GM23248 (cell line): ENCODE measurements around the gene ZBED5. TPM values are rescaled to one million over a fixed set of nuclear protein-coding genes. Genes with fewer than 3 reads are reported as not detected.

ENCODE experiments used
- DNase-seq: peaks from one replicate; pipeline ENCODE4 v3.0.0-alpha.2; 2015
- H2AFZ ChIP-seq: fragments of 200-600 bp; sonication (generic); 2 replicates; pipeline ENCODE4 v1.6.1; 2016; ENCODE audit warnings: antibody characterized with exemption
- H3F3A ChIP-seq: fragments of 200-600 bp; sonication (generic); 2 replicates; pipeline ENCODE4 v1.6.1; 2016; ENCODE audit warnings: mild to moderate bottlenecking, antibody characterized with exemption, mixed run types; ENCODE audit not compliant: insufficient read depth
- H3K27ac ChIP-seq: fragments of 200-600 bp; sonication (generic); 2 replicates; pipeline ENCODE4 v1.5.1; 2016; ENCODE audit warnings: mild to moderate bottlenecking
- H3K27me3 ChIP-seq: fragments of 200-600 bp; sonication (generic); replicated peaks from 2 replicates; pipeline ENCODE4 v1.6.1; 2016; ENCODE audit warnings: mild to moderate bottlenecking; ENCODE audit not compliant: insufficient read depth
- H3K36me3 ChIP-seq: fragments of 200-600 bp; sonication (generic); 2 replicates; pipeline ENCODE4 v1.6.1; 2016; ENCODE audit warnings: low read depth, mild to moderate bottlenecking
- H3K4me1 ChIP-seq: fragments of 200-600 bp; sonication (generic); 2 replicates; pipeline ENCODE4 v1.6.1; 2016; ENCODE audit warnings: mild to moderate bottlenecking; ENCODE audit not compliant: insufficient read depth
- H3K4me2 ChIP-seq: fragments of 200-600 bp; sonication (generic); one replicate; pipeline ENCODE4 v1.6.1; 2016; ENCODE audit warnings: mild to moderate bottlenecking; ENCODE audit not compliant: unreplicated experiment
- H3K4me3 ChIP-seq: fragments of 200-600 bp; sonication (generic); 2 replicates; pipeline ENCODE4 v1.5.1; 2016; ENCODE audit warnings: mild to moderate bottlenecking
- H3K79me2 ChIP-seq: fragments of 200-600 bp; sonication (generic); 2 replicates; pipeline ENCODE4 v1.6.1; 2016; ENCODE audit warnings: mild to moderate bottlenecking; ENCODE audit not compliant: insufficient read depth
- H3K9ac ChIP-seq: fragments of 200-600 bp; sonication (generic); 2 replicates; pipeline ENCODE4 v1.6.1; 2016; ENCODE audit warnings: mild to moderate bottlenecking
- H3K9me2 ChIP-seq: fragments of 200-600 bp; sonication (generic); 2 replicates; pipeline ENCODE4 v1.6.1; 2016; ENCODE audit warnings: mixed run types, mild to moderate bottlenecking, moderate library complexity; ENCODE audit not compliant: insufficient read depth
- H3K9me3 ChIP-seq: fragments of 200-600 bp; sonication (generic); one replicate; pipeline ENCODE4 v1.6.1; 2017; ENCODE audit warnings: low read depth
- H4K20me1 ChIP-seq: fragments of 200-600 bp; sonication (generic); 2 replicates; pipeline ENCODE4 v1.6.0; 2016; ENCODE audit not compliant: insufficient read depth
- EZH2 ChIP-seq: fragments of 200-600 bp; sonication (generic); IDR thresholded peaks from 2 replicates; pipeline ENCODE4 v1.6.1; 2018; ENCODE audit warnings: antibody characterized with exemption, mild to moderate bottlenecking; ENCODE audit not compliant: insufficient read depth, poor library complexity, severe bottlenecking
- EZH2phosphoT487 ChIP-seq: fragments of 200-600 bp; sonication (generic); IDR thresholded peaks from 2 replicates; pipeline ENCODE4 v1.6.1; 2018; ENCODE audit warnings: antibody characterized with exemption, moderate library complexity, mild to moderate bottlenecking, low read depth; ENCODE audit not compliant: insufficient read depth
- WGBS, 2 experiments: methylation state at CpG; one replicate each; pipeline ENCODE4 v1.1.6; 2015 to 2017; ENCODE audit warnings: low lambda C conversion rate in 2 of 2, low coverage in 1 of 2; ENCODE audit errors: missing lambda C conversion rate in 2 of 2; 5-methylcytosine and 5-hydroxymethylcytosine counted together
- in situ Hi-C: fragments of 300-500 bp; cut with MboI; formaldehyde crosslinking; loops from 2 replicates; pipeline ENCODE4 v1.15.0; 2020
- polyA plus RNA-seq: library from polyadenylated mRNA; unstranded; fragments of >200 nt; fragmentation: Nextera tagmentation; extraction: Ambion mirVana; gene quantifications from 2 replicates; pipeline ENCODE4 v1.2.1, GENCODE V29; 2016
- total RNA-seq: library from RNA; depleted of rRNA; stranded (reverse); fragments of >200 nt; shearing (Covaris generic); gene quantifications from 2 replicates; pipeline ENCODE4 v1.2.3, GENCODE V29; 2014

ZBED5 gene
- total and polyA plus RNA-seq, 2 experiments from 2014 or later = 25.6 to 27.8 TPM

GRCh38 chr11:10899121-10899830 is 41.4 kb upstream of the ZBED5 start:
- in situ Hi-C loops = no loop called here
- TF ChIP-seq EZH2 (no peak), EZH2phosphoT487 (no peak)
- Histone ChIP-seq H3K4me1 (peaks cover 32% of the 10 kb centered on the region), H3K9ac (peak overlapping the region; percentile 87), H3K79me2 (no peaks in the 10 kb centered on the region), H3K9me2 (no peaks in the 10 kb centered on the region), H3F3A (peaks cover 38% of the 10 kb centered on the region), H3K4me3 (peak overlapping the region; percentile 13), H3K27ac (peak overlapping the region; percentile 99), H3K27me3 (no peaks in the 10 kb centered on the region), H2AFZ (peak overlapping the region; percentile 53), H3K9me3 (no peaks in the 10 kb centered on the region), H3K4me2 (peak overlapping the region; percentile 84), H4K20me1 (no peaks in the 10 kb centered on the region), H3K36me3 (no peaks in the 10 kb centered on the region)
- 16 to 20% methylated on average over 7 of the region's 7 CpGs for WGBS, 2 experiments
- DNase-seq = no peak

- in situ Hi-C loops = no loop called here
- H3K79me2 ChIP-seq = no peaks in the 10 kb centered on the region
- H3K4me3 ChIP-seq = no peak overlapping the region
- H3K9me3 ChIP-seq = no peaks in the 10 kb centered on the region
- no peaks in the 10 kb centered on the region for H3K9me2 ChIP-seq
- H3K27ac ChIP-seq = peak overlapping the region; percentile 99
- H3K36me3 ChIP-seq = no peaks in the 10 kb centered on the region
- H2AFZ ChIP-seq = no peak overlapping the region
- H3K4me2 ChIP-seq = peak overlapping the region; percentile 84
- peaks cover 37% of the 10 kb centered on the region for H3K4me1 ChIP-seq
- no peak for DNase-seq
- peaks cover 43% of the 10 kb centered on the region for H3F3A ChIP-seq
- no peaks in the 10 kb centered on the region for H4K20me1 ChIP-seq
- WGBS, 2 experiments = 95 to 100% methylated on average over 4 of the region's 4 CpGs
- TF ChIP-seq EZH2 = no peak
- no peak for TF ChIP-seq EZH2phosphoT487
- no peaks in the 10 kb centered on the region for H3K27me3 ChIP-seq
- peak overlapping the region; percentile 87 for H3K9ac ChIP-seq
Observed at GRCh38 chr11:10898763-10899025, 40.8 kb upstream of the ZBED5 start.

- H3K27ac ChIP-seq = peak overlapping the region; percentile 99
- peaks cover 37% of the 10 kb centered on the region for H3K4me1 ChIP-seq
- H3K9ac ChIP-seq = peak overlapping the region; percentile 87; the same call in 1 of the 2 replicates
- no peaks in the 10 kb centered on the region for H4K20me1 ChIP-seq
- no peaks in the 10 kb centered on the region for H3K27me3 ChIP-seq
- no peaks in the 10 kb centered on the region for H3K9me2 ChIP-seq
- no peak for TF ChIP-seq EZH2
- no peak for TF ChIP-seq EZH2phosphoT487
- H2AFZ ChIP-seq = no peak overlapping the region
- H3F3A ChIP-seq = peaks cover 43% of the 10 kb centered on the region
- no peaks in the 10 kb centered on the region for H3K79me2 ChIP-seq
- DNase-seq = no peak
- no peaks in the 10 kb centered on the region for H3K36me3 ChIP-seq
- H3K4me2 ChIP-seq = peak overlapping the region; percentile 84
- in situ Hi-C loops = no loop called here
- 97 to 99% methylated on average over 5 of the region's 5 CpGs for WGBS, 2 experiments
- no peaks in the 10 kb centered on the region for H3K9me3 ChIP-seq
- H3K4me3 ChIP-seq = no peak overlapping the region
Observed at GRCh38 chr11:10898003-10898762, 40.3 kb upstream of the ZBED5 start.

- H3K9me3 ChIP-seq = no peaks in the 10 kb centered on the region
- H3K27ac ChIP-seq = no peak overlapping the region
- no peaks in the 10 kb centered on the region for H3K36me3 ChIP-seq
- no peaks in the 10 kb centered on the region for H3K27me3 ChIP-seq
- in situ Hi-C loops = no loop called here
- no peaks in the 10 kb centered on the region for H3K9me2 ChIP-seq
- no peak overlapping the region for H3K4me3 ChIP-seq
- H3K4me2 ChIP-seq = no peak overlapping the region
- no peaks in the 10 kb centered on the region for H4K20me1 ChIP-seq
- H2AFZ ChIP-seq = no peak overlapping the region
- no peak overlapping the region for H3K9ac ChIP-seq
- H3K79me2 ChIP-seq = no peaks in the 10 kb centered on the region
- DNase-seq = no peak
- peaks cover 37% of the 10 kb centered on the region for H3K4me1 ChIP-seq
- H3F3A ChIP-seq = peaks cover 38% of the 10 kb centered on the region
- TF ChIP-seq EZH2phosphoT487 (no peak), EZH2 (no peak)
- 88 to 90% methylated on average over 1 of the region's 1 CpG for WGBS, 2 experiments
Observed at GRCh38 chr11:10897150-10897549, 39.3 kb upstream of the ZBED5 start.
